KOPT-K1 (cell line): ENCODE results near the gene PTPRM.

ENCODE experiments used
- H3K27ac ChIP-seq: fragments of 200-600 bp; sonication (generic); 2 replicates; pipeline ENCODE4 v1.5.1; 2016; ENCODE audit warnings: antibody characterized with exemption, mild to moderate bottlenecking, low read depth, low read length; ENCODE audit not compliant: poor library complexity, severe bottlenecking
- H3K36me3 ChIP-seq: fragments of 200-600 bp; sonication (generic); 2 replicates; pipeline ENCODE4 v1.5.1; 2017; ENCODE audit warnings: antibody characterized with exemption, mild to moderate bottlenecking, low read length, moderate library complexity; ENCODE audit not compliant: insufficient read depth
- H3K9me3 ChIP-seq: fragments of 200-600 bp; sonication (generic); 2 replicates; pipeline ENCODE4 v1.5.1; 2017; ENCODE audit warnings: antibody characterized with exemption, low read length, mild to moderate bottlenecking; ENCODE audit not compliant: insufficient read depth, poor library complexity, severe bottlenecking

Gene PTPRM

GRCh38 chr18:7566567-7567473 lies at the start of gene PTPRM:
PTPRM (plus strand) TSS chr18:7567316; CDS start chr18:7567819, 503 bp downstream.
- H3K36me3 ChIP-seq = no peaks in the 10 kb centered on the region
- no peak within 1 kb of the TSS for H3K27ac ChIP-seq
- no peaks in the 10 kb centered on the region for H3K9me3 ChIP-seq

DNA sequence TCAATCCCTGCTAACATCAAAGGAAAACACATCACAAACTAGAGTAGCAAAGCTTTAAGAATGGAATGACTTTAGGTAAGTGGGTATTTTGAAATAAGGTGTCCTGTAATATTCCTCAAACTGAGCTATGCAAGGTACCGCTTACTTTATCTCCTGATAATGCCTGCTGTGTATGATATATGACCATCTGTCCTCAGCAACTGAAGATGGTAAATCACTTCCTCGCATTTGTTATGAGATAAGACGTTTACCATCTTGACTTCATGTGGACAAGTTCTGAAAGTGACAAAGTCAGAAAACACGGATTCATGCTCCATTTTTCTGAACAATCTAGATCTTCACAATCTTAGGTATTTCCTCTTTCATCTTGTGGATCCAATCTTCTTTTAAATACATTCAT lies 49.3 kb upstream of the PTPRM start:
- Histone ChIP-seq H3K36me3 (no peaks in the 10 kb centered on the region), H3K9me3 (no peaks in the 10 kb centered on the region), H3K27ac (no peak overlapping the region)

- Histone ChIP-seq H3K27ac (no peak overlapping the region), H3K9me3 (no peaks in the 10 kb centered on the region), H3K36me3 (no peaks in the 10 kb centered on the region)
Observed at GRCh38 chr18:7520200-7520785, 46.8 kb upstream of the PTPRM start.

- no peaks in the 10 kb centered on the region for H3K9me3 ChIP-seq
Observed at GRCh38 chr18:7521226-7521856, 45.8 kb upstream of the PTPRM start.

DNA sequence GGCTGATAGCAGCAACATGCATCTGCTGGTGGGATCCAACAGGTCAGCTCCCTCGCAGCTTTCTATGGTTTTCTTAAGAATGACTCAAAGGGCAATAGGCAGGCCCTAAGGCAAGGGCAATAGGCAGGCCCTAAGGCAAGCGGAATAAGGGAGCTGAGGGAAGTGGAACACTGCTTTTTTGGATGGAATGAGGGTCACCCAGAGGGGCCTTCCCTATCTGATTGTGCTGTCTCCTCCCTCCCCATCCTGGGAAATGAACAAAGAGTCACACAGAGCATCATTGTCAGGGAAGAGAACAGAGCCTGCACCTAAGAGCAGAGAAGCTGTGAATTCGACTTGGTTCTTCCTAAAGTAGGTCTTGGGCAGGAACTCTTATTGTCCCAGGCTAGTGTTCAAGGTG lies 43.3 kb upstream of the PTPRM start:
- H3K36me3 ChIP-seq = no peaks in the 10 kb centered on the region
- H3K27ac ChIP-seq = no peak overlapping the region
- no peaks in the 10 kb centered on the region for H3K9me3 ChIP-seq

More at GRCh38 chr18:7521226-7521856, 45.8 kb upstream of the PTPRM start:
- Histone ChIP-seq H3K27ac (no peak overlapping the region), H3K36me3 (no peaks in the 10 kb centered on the region)

GRCh38 chr18:7524786-7525185 lies 42.3 kb upstream of the PTPRM start:
- Histone ChIP-seq H3K9me3 (no peaks in the 10 kb centered on the region), H3K27ac (no peak overlapping the region), H3K36me3 (no peaks in the 10 kb centered on the region)

- Histone ChIP-seq H3K9me3 (no peaks in the 10 kb centered on the region), H3K27ac (no peak overlapping the region), H3K36me3 (no peaks in the 10 kb centered on the region)
Observed at GRCh38 chr18:7532942-7533341, 34.2 kb upstream of the PTPRM start.

DNA sequence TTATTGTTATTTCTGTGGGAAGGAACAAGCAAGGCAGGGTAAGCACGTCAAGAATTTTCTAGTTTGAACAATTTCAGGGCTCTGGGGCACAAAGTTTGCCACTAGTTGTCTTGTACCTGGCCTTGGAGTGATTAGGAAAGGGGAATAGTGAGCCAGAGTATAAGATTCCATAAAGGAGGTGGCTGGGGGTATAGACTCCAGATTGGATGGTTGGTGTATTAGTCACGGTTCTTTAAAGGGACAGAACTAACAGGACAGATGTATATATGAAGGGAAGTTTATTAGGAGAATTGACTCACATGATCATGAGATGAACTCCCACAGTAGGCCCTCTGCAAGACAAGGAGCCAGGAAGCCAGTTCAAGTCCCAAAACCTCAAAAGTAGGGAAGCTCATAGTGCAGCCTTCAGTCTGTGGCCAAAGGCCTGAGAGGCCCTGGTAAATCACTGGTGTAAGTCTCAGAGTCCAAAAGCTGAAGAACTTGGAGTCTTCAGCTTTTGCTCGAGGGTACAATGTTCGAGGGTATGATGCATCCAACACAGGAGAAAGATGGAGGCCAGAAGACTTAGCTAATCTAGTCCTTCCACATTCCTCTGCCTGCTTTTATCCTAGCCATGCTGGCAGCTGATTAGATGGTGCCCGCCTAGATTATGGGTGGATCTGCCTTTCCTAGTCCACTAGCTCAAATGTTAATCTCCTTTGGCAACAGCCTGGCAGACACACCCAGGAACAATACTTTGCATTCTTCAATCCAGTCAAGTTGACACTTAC lies 31.5 kb upstream of the PTPRM start:
- H3K36me3 ChIP-seq = no peaks in the 10 kb centered on the region
- no peak overlapping the region for H3K27ac ChIP-seq
- H3K9me3 ChIP-seq = no peaks in the 10 kb centered on the region

- no peaks in the 10 kb centered on the region for H3K9me3 ChIP-seq
- H3K27ac ChIP-seq = no peak overlapping the region
Observed at GRCh38 chr18:7537145-7537544, 30.0 kb upstream of the PTPRM start.

DNA sequence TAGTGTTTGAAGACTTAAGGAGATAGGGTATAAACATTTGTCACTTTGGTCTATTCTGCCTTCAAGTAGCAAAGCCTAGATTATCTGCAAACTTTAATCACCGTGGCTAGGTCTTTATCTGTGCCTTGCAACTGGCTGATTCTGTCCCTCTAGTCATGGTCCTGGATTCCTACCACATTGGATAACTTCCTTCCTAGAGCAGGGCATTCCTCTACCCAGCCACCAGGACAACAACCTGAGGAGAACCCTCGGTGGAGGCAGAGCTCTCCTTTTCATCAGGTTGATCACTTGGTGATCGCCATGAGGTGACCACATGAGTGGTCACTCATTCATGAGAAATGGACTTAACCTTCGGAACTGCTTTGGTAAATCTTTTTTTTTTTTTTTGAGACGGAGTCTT lies 25.3 kb upstream of the PTPRM start:
- H3K9me3 ChIP-seq = no peaks in the 10 kb centered on the region
- no peak overlapping the region for H3K27ac ChIP-seq
- H3K36me3 ChIP-seq = no peaks in the 10 kb centered on the region

More at GRCh38 chr18:7537145-7537544, 30.0 kb upstream of the PTPRM start:
- no peaks in the 10 kb centered on the region for H3K36me3 ChIP-seq

DNA sequence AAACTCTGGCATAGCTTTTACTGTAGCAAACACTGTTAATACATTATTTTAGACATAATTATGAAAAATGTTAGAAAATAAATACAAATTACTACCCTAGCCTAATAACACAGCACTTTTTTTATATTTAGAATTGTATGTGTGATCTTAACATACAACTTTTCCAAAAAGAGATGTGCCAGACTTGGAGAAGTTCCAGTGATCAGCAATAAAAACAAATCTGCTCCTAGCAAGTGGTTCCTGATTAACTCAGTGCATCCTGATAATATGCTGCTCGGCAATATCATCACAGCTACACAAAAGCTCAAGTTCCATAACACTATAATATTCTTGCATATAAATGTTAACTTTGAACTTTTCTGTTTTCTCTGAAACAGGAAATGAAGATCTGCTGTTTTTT lies 22.4 kb upstream of the PTPRM start:
- H3K27ac ChIP-seq = no peak overlapping the region
- no peaks in the 10 kb centered on the region for H3K9me3 ChIP-seq
- H3K36me3 ChIP-seq = no peaks in the 10 kb centered on the region

DNA sequence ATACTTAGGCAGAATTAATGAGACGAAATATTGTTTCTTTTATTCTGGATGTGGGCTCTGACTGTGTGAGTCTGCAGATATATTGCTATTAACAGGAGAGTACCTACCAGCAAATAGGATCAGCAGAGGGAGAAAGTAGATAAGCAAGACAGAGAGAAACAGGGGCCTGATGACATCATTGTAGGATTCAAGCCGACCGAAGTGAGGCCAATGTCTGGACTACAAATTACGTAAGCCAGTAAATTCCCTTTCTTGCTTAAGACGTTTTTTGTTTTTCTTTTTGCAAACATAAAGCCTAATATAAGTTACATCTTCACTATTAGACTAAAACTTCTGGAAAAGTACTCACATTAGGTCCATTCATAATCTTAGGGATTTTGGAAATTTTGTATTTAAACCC lies 21.4 kb upstream of the PTPRM start:
- Histone ChIP-seq H3K36me3 (no peaks in the 10 kb centered on the region), H3K9me3 (no peaks in the 10 kb centered on the region), H3K27ac (no peak overlapping the region)

DNA sequence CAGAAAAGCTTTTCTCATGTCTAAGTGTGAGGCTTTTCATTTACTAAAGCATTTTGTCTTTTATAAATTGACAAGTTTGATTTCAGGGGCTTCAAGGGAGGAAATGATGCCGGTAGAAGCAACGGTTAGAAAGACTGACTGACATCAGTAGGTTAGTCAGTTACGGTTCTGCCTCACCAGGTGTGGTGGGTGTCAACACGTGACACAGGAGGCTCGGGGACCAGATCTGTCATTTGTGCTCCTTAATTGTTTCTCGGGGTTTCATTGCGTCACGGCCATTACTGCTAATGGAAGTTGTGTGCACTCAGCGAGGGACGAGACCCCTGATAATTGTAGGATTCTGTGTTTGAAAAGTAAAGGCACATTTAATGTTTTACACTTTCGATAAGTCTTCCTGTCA lies 18.9 kb upstream of the PTPRM start:
- Histone ChIP-seq H3K9me3 (no peaks in the 10 kb centered on the region), H3K27ac (no peak overlapping the region), H3K36me3 (no peaks in the 10 kb centered on the region)

GRCh38 chr18:7548721-7549120 lies 18.4 kb upstream of the PTPRM start:
- H3K27ac ChIP-seq = no peak overlapping the region
- no peaks in the 10 kb centered on the region for H3K9me3 ChIP-seq
- no peaks in the 10 kb centered on the region for H3K36me3 ChIP-seq

DNA sequence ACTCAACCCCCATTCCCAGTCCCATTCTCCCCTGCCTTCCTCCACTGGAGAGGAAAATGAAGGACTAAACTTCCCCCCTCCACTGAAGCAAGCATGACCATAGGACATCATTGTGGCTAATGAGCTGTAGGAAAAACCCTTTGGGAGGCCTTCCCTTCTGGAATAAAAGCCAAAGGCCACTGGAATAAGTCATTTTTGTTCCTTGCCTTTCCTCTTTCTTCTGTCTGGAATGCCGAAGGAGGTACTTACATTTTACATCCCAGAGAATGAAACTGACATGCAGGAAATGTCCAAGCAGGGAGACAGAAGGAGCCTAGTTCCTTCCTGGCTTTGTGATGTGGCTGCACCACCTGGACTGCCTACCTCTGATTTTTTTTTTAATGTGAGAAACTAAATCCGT lies 9.1 kb upstream of the PTPRM start:
- Histone ChIP-seq H3K27ac (no peak overlapping the region), H3K36me3 (no peaks in the 10 kb centered on the region), H3K9me3 (no peaks in the 10 kb centered on the region)
